Spleen (tissue), 7 donors: Measurements from ENCODE around the gene NAALADL1.

Experiments
- CTCF ChIP-seq, 11 experiments: fragments of 200-600 bp in 7 of 11; fragments of 450-650 bp in 4 of 11; sonication (generic) in 4 of 11; IDR thresholded peaks in 8 of 11; conservative IDR thresholded peaks in 3 of 11; 1 replicate in 7 of 11; 2 replicates in 4 of 11; pipeline versions ENCODE4 v1.4.0 to v1.8.0; 2016 to 2021; ENCODE audit warnings: antibody characterized with exemption in 11 of 11, inconsistent platforms in 4 of 11, mild to moderate bottlenecking in 1 of 11
- POLR2A ChIP-seq, 3 donors: fragments of 450-650 bp; IDR thresholded peaks; one replicate each; pipeline ENCODE4 v1.5.1; 2017; ENCODE audit warnings: antibody characterized with exemption in 3 of 3, mild to moderate bottlenecking in 1 of 3
- donor health status: DM: no; HTN: no; CAD: no; lungs with moderate emphysema.
- donor health status: DM: no; HTN: no; CAD: no.
- donor health status: DM: no; HTN: no; CAD: no.

DNA sequence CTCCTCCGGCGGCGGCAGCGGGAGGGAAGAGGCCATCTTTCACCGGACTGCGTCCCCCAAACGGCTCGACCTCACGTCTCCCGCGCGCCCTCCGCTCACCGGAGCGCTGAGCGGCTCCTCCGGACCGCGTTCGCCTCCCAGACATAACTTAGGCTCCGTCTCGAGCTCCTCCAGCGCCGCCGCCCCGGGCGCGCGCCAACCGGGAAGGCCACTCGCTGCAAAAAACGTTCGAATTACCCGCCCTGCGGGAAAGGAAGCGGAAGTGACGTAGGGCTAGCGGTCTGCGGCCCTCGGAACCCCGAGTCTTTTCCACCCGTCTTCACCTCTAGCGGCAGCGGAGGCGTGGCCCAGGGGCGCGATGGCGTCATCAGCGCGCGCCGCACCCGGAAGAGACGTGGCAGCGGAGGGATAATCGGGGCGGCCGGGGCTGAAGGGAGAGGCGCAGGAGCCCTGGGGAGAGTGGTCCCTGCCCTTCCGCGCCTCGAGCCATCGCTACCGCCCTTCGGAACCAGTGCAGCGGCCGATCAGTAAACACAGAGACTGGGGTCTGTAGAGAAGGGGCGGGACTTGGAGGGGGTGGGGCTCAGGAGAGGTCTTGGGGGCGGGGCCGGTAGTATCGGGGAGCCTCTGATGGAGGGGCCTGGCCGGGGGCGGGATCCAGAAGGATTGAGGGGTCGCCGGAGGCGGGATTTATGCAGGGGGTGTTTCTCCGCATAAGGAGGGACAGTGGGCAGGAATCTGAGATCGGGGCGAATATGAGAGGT, 25.7 kb upstream of the NAALADL1 start, which contains the start of the genes CDCA5 and ZFPL1:
- TF ChIP-seq CTCF (IDR thresholded peaks at IDR 0.05 in 8 of 11, conservative IDR thresholded peaks at IDR 0.05 in 3 of 11) (peak in 5 of 11 experiments; percentile 13 to 45 (median 34)), POLR2A (IDR thresholded peaks at IDR 0.05) (peak in 2 of 3 donors; percentile 67 to 94)
